GM23248 (cell line): ENCODE data around the gene OR5AP2.

Source experiments
- EZH2 ChIP-seq: fragments of 200-600 bp; sonication (generic); IDR thresholded peaks from 2 replicates; pipeline ENCODE4 v1.6.1; 2018; ENCODE audit warnings: antibody characterized with exemption, mild to moderate bottlenecking; ENCODE audit not compliant: insufficient read depth, poor library complexity, severe bottlenecking
- EZH2phosphoT487 ChIP-seq: fragments of 200-600 bp; sonication (generic); IDR thresholded peaks from 2 replicates; pipeline ENCODE4 v1.6.1; 2018; ENCODE audit warnings: antibody characterized with exemption, moderate library complexity, mild to moderate bottlenecking, low read depth; ENCODE audit not compliant: insufficient read depth

DNA sequence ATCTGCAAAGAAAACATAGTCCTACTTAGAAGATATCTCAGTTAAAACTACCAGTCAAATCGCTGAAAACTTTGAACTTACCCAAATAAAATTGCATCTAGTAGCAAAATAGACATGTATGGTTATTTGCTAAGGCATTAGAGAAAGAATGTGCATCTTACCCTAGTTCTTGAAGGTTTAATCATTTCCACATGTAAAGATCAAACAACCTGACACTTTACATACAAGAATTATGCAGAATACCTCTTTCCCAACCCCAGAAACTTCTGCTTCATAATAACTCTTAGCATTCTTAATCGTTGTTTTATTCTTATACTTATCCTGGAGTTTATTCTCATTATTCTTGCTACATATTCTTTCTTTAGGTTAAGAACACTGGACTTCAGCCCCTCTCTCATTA, 9.9 kb downstream of the OR5AP2 start:
- TF ChIP-seq EZH2phosphoT487 (no peak), EZH2 (no peak)
